Mesothelial cell of epicardium (in vitro differentiated cells): Measurements from ENCODE around the gene TMEM80. TPM values are rescaled to one million over a fixed set of nuclear protein-coding genes. Genes with fewer than 3 reads are reported as not detected.

Experiments used
- DNase-seq, 2 experiments: peaks; one replicate each; pipeline ENCODE4 v3.0.0; 2021; ENCODE audit warnings: low spot score in 2 of 2; ENCODE audit not compliant: unreplicated experiment in 2 of 2
- H3K27ac Mint-ChIP-seq: 2 replicates; pipeline ENCODE4 v1.8.0; 2021; ENCODE audit warnings: mixed read lengths
- H3K27me3 Mint-ChIP-seq: 2 replicates; pipeline ENCODE4 v1.8.0; 2021; ENCODE audit warnings: low read depth, mixed read lengths
- H3K36me3 Mint-ChIP-seq: 2 replicates; pipeline ENCODE4 v1.8.0; 2021; ENCODE audit warnings: mixed read lengths
- H3K4me1 Mint-ChIP-seq: 2 replicates; pipeline ENCODE4 v1.8.0; 2021; ENCODE audit warnings: mixed read lengths
- H3K4me3 Mint-ChIP-seq: 2 replicates; pipeline ENCODE4 v1.8.0; 2021; ENCODE audit warnings: mild to moderate bottlenecking, moderate library complexity, mixed read lengths
- H3K9me3 Mint-ChIP-seq: 2 replicates; pipeline ENCODE4 v1.8.0; 2021; ENCODE audit warnings: mixed read lengths
- CTCF ChIP-seq: fragments of 200-600 bp; sonication (generic); IDR thresholded peaks from one replicate; pipeline ENCODE4 v1.5.0; 2021; ENCODE audit warnings: antibody characterized with exemption; ENCODE audit not compliant: unreplicated experiment
- total RNA-seq: library from RNA; stranded (reverse); gene quantifications from 3 replicates; pipeline ENCODE4 v1.2.1, GENCODE V29; 2021

The TMEM80 gene
- total RNA-seq, 1 donor from 2014 or later = 28.7 TPM

- TF ChIP-seq CTCF = no peak
- Mint-ChIP-seq H3K27ac (no peak overlapping the region), H3K27me3 (peaks cover 28% of the 10 kb centered on the region), H3K4me3 (no peak overlapping the region), H3K36me3 (peaks cover 20% of the 10 kb centered on the region), H3K4me1 (no peaks in the 10 kb centered on the region), H3K9me3 (peaks cover 3% of the 10 kb centered on the region)
- no peak for DNase-seq
Observed at GRCh38 chr11:720017-720641, 24.5 kb downstream of the TMEM80 start.

- Mint-ChIP-seq H3K4me3 (no peak overlapping the region), H3K9me3 (no peaks in the 10 kb centered on the region), H3K27me3 (peaks cover 31% of the 10 kb centered on the region), H3K36me3 (peaks cover 17% of the 10 kb centered on the region), H3K27ac (no peak overlapping the region), H3K4me1 (no peaks in the 10 kb centered on the region)
- DNase-seq = no peak
- no peak for TF ChIP-seq CTCF
Observed at GRCh38 chr11:720642-721246, 25.1 kb downstream of the TMEM80 start.

- no peak for DNase-seq
- TF ChIP-seq CTCF = no peak
- Mint-ChIP-seq H3K4me1 (no peaks in the 10 kb centered on the region), H3K27me3 (peaks cover 31% of the 10 kb centered on the region), H3K36me3 (peaks cover 16% of the 10 kb centered on the region), H3K27ac (no peak overlapping the region), H3K4me3 (no peak overlapping the region), H3K9me3 (no peaks in the 10 kb centered on the region)
Observed at GRCh38 chr11:721247-721740, 25.7 kb downstream of the TMEM80 start.

GRCh38 chr11:721741-722345 lies 26.2 kb downstream of the TMEM80 start:
- peaks cover 31% of the 10 kb centered on the region for H3K27me3 Mint-ChIP-seq
- H3K27ac Mint-ChIP-seq = no peak overlapping the region
- no peak for DNase-seq
- no peak overlapping the region for H3K4me3 Mint-ChIP-seq
- peaks cover 12% of the 10 kb centered on the region for H3K36me3 Mint-ChIP-seq
- no peak for TF ChIP-seq CTCF
- H3K4me1 Mint-ChIP-seq = peaks cover 2% of the 10 kb centered on the region
- H3K9me3 Mint-ChIP-seq = no peaks in the 10 kb centered on the region

- Mint-ChIP-seq H3K4me3 (no peak overlapping the region), H3K27ac (no peak overlapping the region), H3K9me3 (no peaks in the 10 kb centered on the region), H3K27me3 (peaks cover 31% of the 10 kb centered on the region), H3K4me1 (peaks cover 3% of the 10 kb centered on the region), H3K36me3 (peaks cover 12% of the 10 kb centered on the region)
- no peak for TF ChIP-seq CTCF
- DNase-seq = no peak
Observed at GRCh38 chr11:722346-722811, 26.8 kb downstream of the TMEM80 start.
